Activated naive CD4-positive, alpha-beta T cell treated with anti-CD3 and anti-CD28 coated beads, Interleukin-2, amount 10 ng/mL, durations not matched to agents 7 days and 5 days (primary cell): Measurements from ENCODE around the gene GABRB1.

ENCODE experiments used
- CTCF ChIA-PET: fragments of 350-600 bp; sonication (Branson Sonifier 250); formaldehyde crosslinking; loops from one replicate; lab custom pipeline; 2021; ENCODE audit warnings: antibody characterized with exemption; lab: Charles Lee
- DNase-seq: peaks from one replicate; pipeline ENCODE4 v3.0.0-alpha.2; 2020
- H3K27ac Mint-ChIP-seq: one replicate; pipeline ENCODE4 v1.8.0; 2021; ENCODE audit warnings: mild to moderate bottlenecking, moderate library complexity, mixed read lengths
- H3K27me3 Mint-ChIP-seq: one replicate; pipeline ENCODE4 v1.8.0; 2021; ENCODE audit warnings: mild to moderate bottlenecking, mixed read lengths
- H3K36me3 Mint-ChIP-seq: one replicate; pipeline ENCODE4 v1.8.0; 2021; ENCODE audit warnings: mixed read lengths
- H3K4me1 Mint-ChIP-seq: one replicate; pipeline ENCODE4 v1.8.0; 2021; ENCODE audit warnings: mixed read lengths
- H3K4me3 Mint-ChIP-seq: one replicate; pipeline ENCODE4 v1.8.0; 2021; ENCODE audit warnings: mild to moderate bottlenecking, moderate library complexity, mixed read lengths
- H3K9me3 Mint-ChIP-seq: one replicate; pipeline ENCODE4 v1.8.0; 2021; ENCODE audit warnings: mixed read lengths

GABRB1 gene

DNA sequence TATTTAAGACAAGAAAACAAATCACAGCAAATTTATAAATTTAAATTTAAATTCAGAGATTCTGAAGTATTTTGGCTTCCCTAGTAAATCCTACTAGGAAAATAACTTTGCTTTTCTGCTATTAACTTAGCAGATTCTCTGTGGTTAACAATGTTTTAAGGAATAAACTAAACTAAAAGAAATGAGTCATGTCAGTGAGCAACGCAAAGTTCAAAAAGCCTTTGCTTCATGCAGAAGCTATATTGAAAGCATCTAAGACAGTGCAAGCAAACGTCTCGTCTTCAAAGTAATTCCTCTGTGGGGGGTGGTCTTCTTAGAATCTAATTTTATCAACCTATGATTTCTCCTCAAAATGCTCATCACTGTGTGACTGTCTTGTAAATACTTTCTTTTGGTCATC lies 30.1 kb downstream of the GABRB1 start:
- Mint-ChIP-seq H3K4me1 (no peaks in the 10 kb centered on the region), H3K36me3 (no peaks in the 10 kb centered on the region), H3K27me3 (no peaks in the 10 kb centered on the region), H3K9me3 (no peaks in the 10 kb centered on the region), H3K27ac (no peak overlapping the region), H3K4me3 (no peak overlapping the region)
- DNase-seq: no peak
- CTCF ChIA-PET: no interaction called here

DNA sequence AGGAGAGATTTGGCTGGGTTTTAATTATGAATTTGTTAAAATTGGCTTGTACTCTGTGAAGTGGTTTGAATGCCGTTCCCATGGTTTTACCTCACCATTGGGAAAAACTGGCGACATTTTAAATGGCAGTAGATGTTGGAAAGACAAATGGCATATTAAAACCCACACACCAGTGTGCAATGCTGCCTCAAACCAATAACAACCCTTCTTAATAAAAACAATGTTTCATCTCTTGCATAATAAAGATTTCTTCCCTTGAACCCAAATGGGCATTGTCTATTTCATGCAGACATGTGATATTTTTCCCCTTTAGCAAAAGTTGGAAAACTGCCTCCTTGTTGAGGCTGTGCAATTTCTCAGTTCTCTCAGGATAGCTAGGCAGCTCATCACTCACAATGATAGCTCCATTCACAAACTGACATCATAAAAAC lies 33.7 kb downstream of the GABRB1 start:
- no peak overlapping the region for H3K27ac Mint-ChIP-seq

DNA sequence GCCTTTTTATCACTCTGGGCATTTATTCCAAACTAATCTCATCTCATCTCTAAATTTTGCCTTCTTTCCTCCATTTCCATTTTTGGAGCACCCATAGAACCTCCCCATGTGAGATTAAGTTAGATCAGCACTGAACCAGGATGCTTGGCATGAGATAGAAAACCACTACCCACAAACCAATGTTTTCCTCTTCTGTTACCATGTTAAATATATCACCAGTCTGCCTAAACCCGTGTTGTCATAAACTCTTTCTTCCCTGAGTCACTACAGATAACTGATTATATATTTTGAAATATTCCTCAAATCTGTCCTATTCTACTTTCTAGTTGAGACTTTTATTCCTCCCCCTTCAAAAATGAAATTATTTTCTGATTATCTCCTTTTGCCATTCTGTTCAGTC lies 37.6 kb downstream of the GABRB1 start:
- no peaks in the 10 kb centered on the region for H3K9me3 Mint-ChIP-seq
- H3K36me3 Mint-ChIP-seq: no peaks in the 10 kb centered on the region
- H3K27ac Mint-ChIP-seq: no peak overlapping the region
- H3K4me3 Mint-ChIP-seq: no peak overlapping the region
- CTCF ChIA-PET: no interaction called here
- no peaks in the 10 kb centered on the region for H3K27me3 Mint-ChIP-seq
- DNase-seq: no peak
- no peaks in the 10 kb centered on the region for H3K4me1 Mint-ChIP-seq

More for the DNA sequence above, 33.7 kb downstream of the GABRB1 start:
- Mint-ChIP-seq H3K4me3 (no peak overlapping the region), H3K36me3 (no peaks in the 10 kb centered on the region), H3K27me3 (no peaks in the 10 kb centered on the region), H3K4me1 (no peaks in the 10 kb centered on the region), H3K9me3 (no peaks in the 10 kb centered on the region)
- no peak for DNase-seq
- CTCF ChIA-PET: no interaction called here

- Mint-ChIP-seq H3K27me3 (no peaks in the 10 kb centered on the region), H3K9me3 (no peaks in the 10 kb centered on the region), H3K27ac (no peak overlapping the region), H3K4me3 (no peak overlapping the region), H3K4me1 (no peaks in the 10 kb centered on the region), H3K36me3 (no peaks in the 10 kb centered on the region)
- no peak for DNase-seq
- CTCF ChIA-PET: no interaction called here
These were observed 40.6 kb downstream of the GABRB1 start for GRCh38 chr4:47071901-47072341.

DNA sequence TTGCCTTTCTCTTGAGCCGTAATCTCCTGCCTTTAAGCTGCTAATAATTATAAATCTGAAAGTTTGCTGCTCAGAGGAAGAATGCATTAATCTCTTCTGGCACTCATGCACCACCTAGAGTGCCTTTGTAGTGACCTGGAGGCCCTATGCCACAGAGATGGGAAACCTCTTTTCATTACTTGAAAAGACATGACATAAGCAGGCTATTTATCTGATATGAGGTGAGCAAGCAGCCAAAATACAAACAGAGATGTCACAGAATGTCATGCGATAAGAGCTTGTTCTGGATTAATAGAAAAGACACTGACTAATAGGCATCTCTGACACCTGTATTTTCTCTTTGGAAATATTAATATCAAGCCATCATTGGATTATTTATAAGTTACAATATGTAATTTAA lies 42.3 kb downstream of the GABRB1 start:
- no peaks in the 10 kb centered on the region for H3K27me3 Mint-ChIP-seq
- DNase-seq: no peak
- CTCF ChIA-PET: no interaction called here
- H3K4me1 Mint-ChIP-seq: no peaks in the 10 kb centered on the region
- H3K27ac Mint-ChIP-seq: no peak overlapping the region
- no peak overlapping the region for H3K4me3 Mint-ChIP-seq
- no peaks in the 10 kb centered on the region for H3K36me3 Mint-ChIP-seq
- no peaks in the 10 kb centered on the region for H3K9me3 Mint-ChIP-seq

GRCh38 chr4:47074816-47075215 lies 43.4 kb downstream of the GABRB1 start:
- DNase-seq: no peak
- Mint-ChIP-seq H3K36me3 (no peaks in the 10 kb centered on the region), H3K27me3 (no peaks in the 10 kb centered on the region), H3K4me3 (no peak overlapping the region), H3K4me1 (no peaks in the 10 kb centered on the region), H3K27ac (no peak overlapping the region), H3K9me3 (no peaks in the 10 kb centered on the region)
- CTCF ChIA-PET: no interaction called here

DNA sequence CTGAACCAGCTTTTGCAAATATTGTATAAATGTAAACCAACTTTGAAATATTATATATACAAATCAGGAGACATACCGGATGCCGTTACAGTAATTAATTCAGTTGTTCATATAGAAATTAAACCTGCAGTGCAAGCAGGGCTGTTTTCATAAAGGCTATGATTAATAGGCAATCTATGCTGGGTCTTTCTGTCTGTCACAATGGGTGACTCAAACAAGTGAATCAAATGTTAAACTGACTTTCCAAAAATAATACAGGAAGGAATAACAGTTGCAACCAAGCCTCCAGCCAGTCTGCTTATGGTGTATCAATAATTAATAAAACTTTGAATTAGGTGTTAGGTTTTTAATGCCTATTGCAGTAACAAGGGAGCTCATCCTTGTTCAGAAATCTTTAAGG lies 43.9 kb downstream of the GABRB1 start:
- Mint-ChIP-seq H3K27me3 (no peaks in the 10 kb centered on the region), H3K36me3 (no peaks in the 10 kb centered on the region), H3K27ac (no peak overlapping the region), H3K4me1 (no peaks in the 10 kb centered on the region), H3K4me3 (no peak overlapping the region), H3K9me3 (no peaks in the 10 kb centered on the region)
- DNase-seq: no peak
- CTCF ChIA-PET: no interaction called here

GRCh38 chr4:47075919-47076318 lies 44.6 kb downstream of the GABRB1 start:
- no peaks in the 10 kb centered on the region for H3K9me3 Mint-ChIP-seq
- H3K36me3 Mint-ChIP-seq: no peaks in the 10 kb centered on the region
- DNase-seq: no peak
- H3K4me1 Mint-ChIP-seq: no peaks in the 10 kb centered on the region
- no peak overlapping the region for H3K27ac Mint-ChIP-seq
- H3K27me3 Mint-ChIP-seq: no peaks in the 10 kb centered on the region
- CTCF ChIA-PET: no interaction called here
- H3K4me3 Mint-ChIP-seq: no peak overlapping the region

- H3K9me3 Mint-ChIP-seq: no peaks in the 10 kb centered on the region
- H3K4me3 Mint-ChIP-seq: no peak overlapping the region
- DNase-seq: no peak
- no peaks in the 10 kb centered on the region for H3K4me1 Mint-ChIP-seq
- CTCF ChIA-PET: no interaction called here
- H3K27ac Mint-ChIP-seq: no peak overlapping the region
- H3K36me3 Mint-ChIP-seq: no peaks in the 10 kb centered on the region
- peaks cover 3% of the 10 kb centered on the region for H3K27me3 Mint-ChIP-seq
These were observed 52.7 kb downstream of the GABRB1 start for GRCh38 chr4:47084111-47084510.

GRCh38 chr4:47084795-47085194 lies 53.4 kb downstream of the GABRB1 start:
- Mint-ChIP-seq H3K9me3 (no peaks in the 10 kb centered on the region), H3K4me1 (no peaks in the 10 kb centered on the region), H3K27me3 (peaks cover 3% of the 10 kb centered on the region), H3K4me3 (no peak overlapping the region), H3K27ac (no peak overlapping the region), H3K36me3 (no peaks in the 10 kb centered on the region)
- CTCF ChIA-PET: no interaction called here
- no peak for DNase-seq

DNA sequence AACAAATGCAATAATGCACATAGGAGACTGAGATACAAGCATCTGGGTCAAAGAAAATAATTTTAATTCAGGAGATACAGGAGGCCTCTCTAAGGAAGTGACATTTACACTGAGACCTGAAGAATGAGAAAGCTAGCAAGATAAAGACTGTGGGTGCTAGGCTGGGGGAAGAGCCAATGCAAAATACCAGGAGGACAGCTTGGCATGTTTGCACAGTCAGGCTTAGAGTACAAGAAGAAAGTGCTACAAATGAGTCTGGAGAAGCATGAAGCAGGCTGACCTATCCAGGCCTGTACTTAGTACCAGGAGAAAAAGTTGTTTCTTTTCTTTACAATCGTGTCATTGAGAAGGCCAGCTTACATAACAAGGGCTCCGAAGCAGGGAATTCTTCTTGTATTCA lies 56.9 kb downstream of the GABRB1 start:
- no peak for DNase-seq
- H3K4me3 Mint-ChIP-seq: no peak overlapping the region

GRCh38 chr4:47095884-47096283 lies 64.5 kb downstream of the GABRB1 start:
- Mint-ChIP-seq H3K4me1 (no peaks in the 10 kb centered on the region), H3K27me3 (no peaks in the 10 kb centered on the region), H3K4me3 (no peak overlapping the region), H3K9me3 (no peaks in the 10 kb centered on the region), H3K36me3 (no peaks in the 10 kb centered on the region), H3K27ac (no peak overlapping the region)
- no peak for DNase-seq
- CTCF ChIA-PET: no interaction called here

More for the DNA sequence above, 56.9 kb downstream of the GABRB1 start:
- Mint-ChIP-seq H3K9me3 (no peaks in the 10 kb centered on the region), H3K27ac (no peak overlapping the region), H3K27me3 (peaks cover 3% of the 10 kb centered on the region), H3K4me1 (no peaks in the 10 kb centered on the region), H3K36me3 (no peaks in the 10 kb centered on the region)
- CTCF ChIA-PET: no interaction called here

DNA sequence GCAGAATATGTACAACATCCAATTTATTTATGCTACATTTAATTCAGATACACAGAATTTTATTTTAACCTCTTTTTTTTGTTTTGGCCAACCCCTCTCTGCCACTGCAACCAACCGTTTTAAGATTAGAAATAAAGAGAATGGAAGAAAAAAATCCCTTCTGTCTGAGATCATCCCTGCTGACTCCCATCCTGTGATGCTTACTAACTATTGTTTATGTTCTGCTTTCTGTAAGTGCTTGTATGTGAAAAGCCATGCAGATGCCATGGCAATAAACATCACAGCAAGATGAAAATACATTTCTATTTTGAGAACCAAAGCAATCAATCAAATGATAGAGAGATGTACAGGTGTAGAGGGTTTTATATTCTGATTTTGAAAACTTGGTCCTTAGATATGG lies 70.1 kb downstream of the GABRB1 start:
- H3K27ac Mint-ChIP-seq: no peak overlapping the region
- no peaks in the 10 kb centered on the region for H3K36me3 Mint-ChIP-seq
- CTCF ChIA-PET: no interaction called here

DNA sequence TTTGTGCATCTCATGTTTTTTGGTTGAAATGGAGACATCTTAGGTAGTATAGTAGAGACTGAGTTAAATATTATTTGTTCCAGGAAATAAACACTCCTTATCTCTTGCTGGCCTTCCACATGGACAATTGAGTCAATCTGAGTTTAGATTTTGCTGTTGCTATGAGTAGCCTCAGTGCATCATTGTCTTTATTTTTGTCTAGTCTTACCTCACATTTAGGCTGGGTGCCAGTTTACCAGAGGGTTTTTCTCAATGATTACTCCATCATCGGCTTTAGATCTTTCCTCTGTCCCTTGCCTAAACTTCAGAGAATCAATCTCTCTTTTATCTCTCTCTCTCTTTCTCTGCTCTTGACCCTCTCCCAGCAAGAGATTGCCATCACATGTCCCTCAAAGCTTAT lies 73.6 kb downstream of the GABRB1 start:
- no peak for DNase-seq
- Mint-ChIP-seq H3K27ac (no peak overlapping the region), H3K4me3 (no peak overlapping the region), H3K27me3 (no peaks in the 10 kb centered on the region), H3K4me1 (no peaks in the 10 kb centered on the region), H3K36me3 (no peaks in the 10 kb centered on the region), H3K9me3 (no peaks in the 10 kb centered on the region)
- CTCF ChIA-PET: no interaction called here

More for the DNA sequence above, 70.1 kb downstream of the GABRB1 start:
- Mint-ChIP-seq H3K27me3 (no peaks in the 10 kb centered on the region), H3K4me1 (no peaks in the 10 kb centered on the region), H3K9me3 (no peaks in the 10 kb centered on the region), H3K4me3 (no peak overlapping the region)
- no peak for DNase-seq

- Mint-ChIP-seq H3K27ac (no peak overlapping the region), H3K4me1 (no peaks in the 10 kb centered on the region), H3K36me3 (no peaks in the 10 kb centered on the region), H3K4me3 (no peak overlapping the region), H3K9me3 (no peaks in the 10 kb centered on the region), H3K27me3 (no peaks in the 10 kb centered on the region)
- DNase-seq: no peak
- CTCF ChIA-PET: no interaction called here
These were observed 75.2 kb downstream of the GABRB1 start for GRCh38 chr4:47106561-47106960.

DNA sequence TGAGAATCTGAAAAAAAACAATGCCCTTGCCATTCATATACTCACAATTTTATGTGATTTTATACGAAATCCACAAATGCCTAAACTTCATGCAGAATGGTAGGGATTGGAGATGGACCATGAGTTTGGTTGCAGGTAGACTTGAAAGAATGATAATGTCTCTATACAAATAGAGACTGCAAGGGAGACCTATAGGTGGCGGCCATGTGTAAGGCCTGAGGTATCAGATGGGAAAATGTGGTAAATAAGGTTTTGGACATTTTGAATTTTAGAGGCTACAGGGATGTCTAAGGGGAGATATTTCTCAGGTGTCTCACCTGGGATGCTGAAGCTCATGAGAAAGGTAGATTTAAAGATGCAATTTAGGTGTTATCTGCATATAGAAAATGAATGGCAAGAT lies 78.0 kb downstream of the GABRB1 start:
- Mint-ChIP-seq H3K4me1 (no peaks in the 10 kb centered on the region), H3K27me3 (no peaks in the 10 kb centered on the region), H3K4me3 (no peak overlapping the region), H3K9me3 (no peaks in the 10 kb centered on the region), H3K36me3 (no peaks in the 10 kb centered on the region), H3K27ac (no peak overlapping the region)
- DNase-seq: no peak
- CTCF ChIA-PET: interaction anchor here (0.7 kb wide), 1 partner anchor 75 kb away, joined by 3 read pairs; no protein-coding TSS in a partner anchor
